Mucosa of descending colon (tissue), 3 donors: ENCODE results near the gene REM1. TPM values are rescaled to one million over a fixed set of nuclear protein-coding genes. Genes with fewer than 3 reads are reported as not detected.
A peak's percentile ranks its signal among the peaks of the same experiment; 100 is the strongest.

ENCODE experiments used
- ATAC-seq: fragments of 200-7000 bp; cut with Tn5 transposase; one replicate; pipeline ENCODE4 v1.9.1; 2020; ENCODE audit warnings: mild to moderate bottlenecking, moderate library complexity
- DNase-seq, 3 donors: peaks; one replicate each; pipeline ENCODE4 v3.0.0-alpha.2; 2020
- H3K36me3 ChIP-seq: fragments of 200-600 bp; one replicate; pipeline ENCODE4 v1.8.0; 2021; ENCODE audit warnings: low read depth, mild to moderate bottlenecking
- H3K4me1 ChIP-seq: fragments of 200-600 bp; one replicate; pipeline ENCODE4 v1.8.0; 2021; ENCODE audit warnings: low read depth, mild to moderate bottlenecking
- H3K4me3 ChIP-seq: fragments of 200-600 bp; one replicate; pipeline ENCODE4 v1.8.0; 2021; ENCODE audit warnings: mild to moderate bottlenecking
- H3K9me3 ChIP-seq: fragments of 200-600 bp; one replicate; pipeline ENCODE4 v1.8.0; 2021; ENCODE audit warnings: mild to moderate bottlenecking
- intact Hi-C, 2 donors: fragments of 100-400 bp; cut with DNase I in 1 of 2; cut with micrococcal nuclease in 1 of 2; formaldehyde crosslinking; loops; one replicate each; pipeline versions ENCODE4 v1.11.0 to v1.11.1; 2022; cut with DNase I, micrococcal nuclease
- total RNA-seq, 3 donors: library from RNA; stranded (reverse); fragmentation: NEBNext Ultra II Directional in 2 of 3; extraction: Animal tissue kit (Norgen Biotek cat#: 25700) in 2 of 3; gene quantifications; one replicate each; pipeline versions ENCODE4 v1.2.1 to v1.2.4, GENCODE V29; 2021 to 2023
- TF ChIP-seq, protein P1 (sequence below): fragments of 200-600 bp; IDR thresholded peaks from one replicate; pipeline ENCODE4 v1.8.0; 2022; ENCODE audit warnings: antibody characterized with exemption, mild to moderate bottlenecking
- donor health status: DM: no; HTN: no; CAD: no; lungs with moderate emphysema.
- donor health status: DM: no; HTN: no; CAD: no.
- donor health status: DM: no; HTN: yes; CAD: no.

Gene REM1
- total RNA-seq, 3 donors from 2014 or later: 0.46 to 3.5 (median 1.2) TPM

- Histone ChIP-seq H3K36me3 (no peaks in the 10 kb centered on the region), H3K9me3 (no peaks in the 10 kb centered on the region), H3K4me3 (no peak overlapping the region), H3K4me1 (peaks cover 3% of the 10 kb centered on the region)
- ATAC-seq (no peak), DNase-seq (no peak)
- TF ChIP-seq, protein P1, sequence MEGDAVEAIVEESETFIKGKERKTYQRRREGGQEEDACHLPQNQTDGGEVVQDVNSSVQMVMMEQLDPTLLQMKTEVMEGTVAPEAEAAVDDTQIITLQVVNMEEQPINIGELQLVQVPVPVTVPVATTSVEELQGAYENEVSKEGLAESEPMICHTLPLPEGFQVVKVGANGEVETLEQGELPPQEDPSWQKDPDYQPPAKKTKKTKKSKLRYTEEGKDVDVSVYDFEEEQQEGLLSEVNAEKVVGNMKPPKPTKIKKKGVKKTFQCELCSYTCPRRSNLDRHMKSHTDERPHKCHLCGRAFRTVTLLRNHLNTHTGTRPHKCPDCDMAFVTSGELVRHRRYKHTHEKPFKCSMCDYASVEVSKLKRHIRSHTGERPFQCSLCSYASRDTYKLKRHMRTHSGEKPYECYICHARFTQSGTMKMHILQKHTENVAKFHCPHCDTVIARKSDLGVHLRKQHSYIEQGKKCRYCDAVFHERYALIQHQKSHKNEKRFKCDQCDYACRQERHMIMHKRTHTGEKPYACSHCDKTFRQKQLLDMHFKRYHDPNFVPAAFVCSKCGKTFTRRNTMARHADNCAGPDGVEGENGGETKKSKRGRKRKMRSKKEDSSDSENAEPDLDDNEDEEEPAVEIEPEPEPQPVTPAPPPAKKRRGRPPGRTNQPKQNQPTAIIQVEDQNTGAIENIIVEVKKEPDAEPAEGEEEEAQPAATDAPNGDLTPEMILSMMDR: no peak
- intact Hi-C loops: no loop called here
Measured at GRCh38 chr20:31522731-31523130, 47.6 kb downstream of the REM1 start.

DNA sequence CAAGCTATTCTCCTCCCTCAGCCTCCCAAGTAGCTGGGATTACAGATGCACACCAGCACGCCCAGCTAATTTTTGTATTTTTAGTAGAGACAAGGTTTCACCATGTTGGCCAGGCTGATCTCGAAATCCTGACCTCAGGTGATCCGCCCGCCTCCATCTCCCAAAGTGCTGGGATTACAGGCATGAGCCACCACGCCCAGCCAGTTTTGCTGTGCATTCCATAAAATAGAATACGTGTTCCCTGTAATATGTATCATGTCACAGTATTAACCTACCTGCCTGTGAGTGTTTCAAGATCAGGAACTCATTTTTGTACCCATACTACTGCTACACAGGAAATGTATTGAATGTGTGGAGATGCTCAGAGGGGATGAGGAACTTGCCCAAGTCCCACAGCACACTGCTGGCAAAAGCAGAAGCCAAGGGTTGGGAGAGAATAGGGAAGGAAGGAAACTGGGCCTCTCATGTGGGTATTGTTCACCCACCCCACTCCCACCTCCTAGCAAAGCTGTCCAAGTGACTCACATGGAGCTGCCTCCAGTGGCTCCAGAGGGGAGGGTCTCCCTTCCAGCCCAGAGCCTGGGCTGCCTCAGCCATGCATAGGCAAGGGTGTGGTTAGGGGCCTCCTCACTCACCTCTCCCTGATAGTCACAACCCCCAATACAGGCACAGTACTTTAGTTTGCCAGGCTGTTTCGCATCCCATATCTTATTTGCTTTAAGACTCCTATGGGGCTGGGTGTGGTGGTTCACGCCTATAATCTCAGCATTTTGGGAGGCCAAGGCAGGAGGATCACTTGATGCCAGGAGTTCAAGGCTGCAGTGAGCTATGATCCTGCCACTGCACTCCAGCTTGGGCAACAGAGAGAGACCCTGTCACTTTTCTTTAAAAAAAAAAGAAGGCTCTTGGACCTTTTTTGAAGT is 48.5 kb downstream of the REM1 start:
- Histone ChIP-seq H3K9me3 (no peaks in the 10 kb centered on the region), H3K4me1 (peaks cover 3% of the 10 kb centered on the region), H3K36me3 (no peaks in the 10 kb centered on the region), H3K4me3 (no peak overlapping the region)
- intact Hi-C loops: no loop called here
- peak; percentile 64 for ATAC-seq
- TF ChIP-seq, protein P1: no peak
- DNase-seq: no peak

DNA sequence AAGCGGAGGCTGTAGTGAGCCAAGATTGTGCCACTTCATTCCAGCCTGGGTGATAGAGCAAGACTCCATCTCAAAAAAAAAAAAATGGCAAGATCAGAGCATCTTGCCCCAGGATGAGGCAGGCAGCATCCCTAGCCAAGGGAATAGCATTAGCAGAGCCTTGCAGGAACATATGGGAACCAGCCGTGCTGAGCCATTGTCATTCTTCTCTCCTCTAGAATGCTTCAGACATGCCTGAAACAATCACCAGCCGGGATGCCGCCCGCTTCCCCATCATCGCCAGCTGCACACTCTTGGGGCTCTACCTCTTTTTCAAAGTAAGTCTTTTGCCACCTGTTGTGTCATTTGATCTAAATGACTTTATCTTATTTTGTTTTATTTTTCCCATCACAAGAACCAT is 52.2 kb downstream of the REM1 start:
- H3K4me1 ChIP-seq: peaks cover 3% of the 10 kb centered on the region
- no peak for DNase-seq
- TF ChIP-seq, protein P1: no peak
- no peaks in the 10 kb centered on the region for H3K9me3 ChIP-seq
- H3K36me3 ChIP-seq: no peaks in the 10 kb centered on the region
- H3K4me3 ChIP-seq: no peak overlapping the region
- intact Hi-C loops: no loop called here
- no peak for ATAC-seq

Other genes starting within 250 kb of the REM1 start
- not detected for gene DEFB115, start 217.6 kb upstream of the REM1 start, total RNA-seq
- not detected for gene DEFB116, start 166.7 kb upstream of the REM1 start, total RNA-seq
- gene DEFB118, start 106.7 kb upstream of the REM1 start, total RNA-seq: not detected
- not detected for gene DEFB119, start 84.7 kb upstream of the REM1 start, total RNA-seq
- gene DEFB121, start 69.1 kb upstream of the REM1 start, total RNA-seq: not detected
- gene DEFB123, start 34.7 kb upstream of the REM1 start, total RNA-seq: not detected
- not detected for gene DEFB124, start 161 bp upstream of the REM1 start, total RNA-seq
- 100 to 1,000 TPM in 2 of 3 donors, 10 to 100 TPM in 1; 95.6 to 137 (median 109) TPM for gene HM13, start 39.2 kb downstream of the REM1 start, total RNA-seq
- 100 to 1,000 TPM; 172 to 414 (median 201) TPM for gene ID1, start 130.0 kb downstream of the REM1 start, total RNA-seq
- gene COX4I2, start 162.6 kb downstream of the REM1 start, total RNA-seq: under 1 TPM; 0.63 to 0.90 (median 0.76) TPM
- 10 to 100 TPM; 76.2 to 90.3 (median 78.1) TPM for gene BCL2L1, start 247.6 kb downstream of the REM1 start, total RNA-seq